HepG2 (cell line): Measurements from ENCODE around the gene USP32.

Source experiments
- AGO2 ChIP-seq: fragments of 200-400 bp; formaldehyde crosslinking; optimal IDR thresholded peaks from 2 replicates; pipeline ENCODE3; 2017; ENCODE audit warnings: mild to moderate bottlenecking, low read depth, low read length, moderate library complexity
- ARNT ChIP-seq: fragments of 450-650 bp; IDR thresholded peaks from 2 replicates; pipeline ENCODE4 v1.6.1; 2017
- ARNTL ChIP-seq: sonication (generic); formaldehyde crosslinking; IDR thresholded peaks from 2 replicates; pipeline ENCODE4 v1.4.0; 2020; ENCODE audit warnings: mild to moderate bottlenecking, missing genetic modification reagents
- STAT5B ChIP-seq: sonication (generic); formaldehyde crosslinking; IDR thresholded peaks from 2 replicates; pipeline ENCODE4 v1.4.0; 2020; ENCODE audit warnings: missing genetic modification reagents
- XRCC5 ChIP-seq: fragments of 200-400 bp; formaldehyde crosslinking; optimal IDR thresholded peaks from 2 replicates; pipeline ENCODE3; 2017; ENCODE audit warnings: mild to moderate bottlenecking, low read length
- ZNF136 ChIP-seq: sonication (generic); formaldehyde crosslinking; IDR thresholded peaks from 2 replicates; pipeline ENCODE4 v1.8.1; 2022; ENCODE audit warnings: low read depth, mild to moderate bottlenecking, moderate library complexity, missing genetic modification reagents
- TF ChIP-seq, protein P1 (sequence below): sonication (generic); formaldehyde crosslinking; IDR thresholded peaks from 2 replicates; pipeline ENCODE4 v1.5.0; 2020; ENCODE audit warnings: mild to moderate bottlenecking, missing genetic modification reagents, moderate library complexity
- TF ChIP-seq, protein P2 (sequence below): IDR thresholded peaks from 2 replicates; pipeline ENCODE4 v1.6.1; 2012; ENCODE audit warnings: inconsistent platforms

DNA sequence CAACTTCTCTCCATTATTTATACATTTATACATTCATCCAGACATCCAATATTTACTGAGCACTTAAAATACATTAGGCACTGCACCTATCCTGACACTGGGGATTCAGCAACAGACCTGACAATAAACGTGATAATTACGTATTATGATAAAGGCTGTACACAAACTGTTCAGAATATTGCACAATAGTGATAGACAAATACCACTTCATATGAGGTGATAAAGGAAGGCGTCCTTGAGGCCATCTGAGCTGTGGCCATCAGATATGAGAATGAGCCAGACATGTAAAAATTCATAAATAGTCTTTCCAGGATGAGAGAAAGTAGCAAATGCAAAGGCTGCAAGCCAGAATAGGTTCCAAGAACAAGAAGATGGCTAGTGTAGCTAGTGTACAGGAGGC lies 8.6 kb downstream of the USP32 start:
- TF ChIP-seq XRCC5, result no peak
- TF ChIP-seq, protein P1, sequence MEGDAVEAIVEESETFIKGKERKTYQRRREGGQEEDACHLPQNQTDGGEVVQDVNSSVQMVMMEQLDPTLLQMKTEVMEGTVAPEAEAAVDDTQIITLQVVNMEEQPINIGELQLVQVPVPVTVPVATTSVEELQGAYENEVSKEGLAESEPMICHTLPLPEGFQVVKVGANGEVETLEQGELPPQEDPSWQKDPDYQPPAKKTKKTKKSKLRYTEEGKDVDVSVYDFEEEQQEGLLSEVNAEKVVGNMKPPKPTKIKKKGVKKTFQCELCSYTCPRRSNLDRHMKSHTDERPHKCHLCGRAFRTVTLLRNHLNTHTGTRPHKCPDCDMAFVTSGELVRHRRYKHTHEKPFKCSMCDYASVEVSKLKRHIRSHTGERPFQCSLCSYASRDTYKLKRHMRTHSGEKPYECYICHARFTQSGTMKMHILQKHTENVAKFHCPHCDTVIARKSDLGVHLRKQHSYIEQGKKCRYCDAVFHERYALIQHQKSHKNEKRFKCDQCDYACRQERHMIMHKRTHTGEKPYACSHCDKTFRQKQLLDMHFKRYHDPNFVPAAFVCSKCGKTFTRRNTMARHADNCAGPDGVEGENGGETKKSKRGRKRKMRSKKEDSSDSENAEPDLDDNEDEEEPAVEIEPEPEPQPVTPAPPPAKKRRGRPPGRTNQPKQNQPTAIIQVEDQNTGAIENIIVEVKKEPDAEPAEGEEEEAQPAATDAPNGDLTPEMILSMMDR (CRISPR knock-in tag), result no peak
- TF ChIP-seq, protein P2, sequence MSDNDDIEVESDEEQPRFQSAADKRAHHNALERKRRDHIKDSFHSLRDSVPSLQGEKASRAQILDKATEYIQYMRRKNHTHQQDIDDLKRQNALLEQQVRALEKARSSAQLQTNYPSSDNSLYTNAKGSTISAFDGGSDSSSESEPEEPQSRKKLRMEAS, result no peak
- TF ChIP-seq ZNF136, result no peak
- no peak for TF ChIP-seq ARNT
- no peak for TF ChIP-seq ARNTL (CRISPR knock-in tag)
- no peak for TF ChIP-seq STAT5B (CRISPR knock-in tag)
- no peak for TF ChIP-seq AGO2
